Activated naive CD8-positive, alpha-beta T cell treated with anti-CD3 and anti-CD28 coated beads, Interleukin-2, amount 10 ng/mL, durations not matched to agents 7 days and 5 days (primary cell): Measurements from ENCODE around the gene FAM186B. TPM values are rescaled to one million over a fixed set of nuclear protein-coding genes. Genes with fewer than 3 reads are reported as not detected.
"Not testable (repeated sequence)": the region's sequence is repeated elsewhere in the genome, so short reads cannot be mapped to it uniquely, and the experiment has no call there.

Experiments
- ATAC-seq: fragments of 150-1000 bp; cut with Tn5 transposase; one replicate; pipeline ENCODE4 v1.10.0; 2021; ENCODE audit warnings: low read depth, moderate library complexity
- POLR2A ChIA-PET: fragments of 350-600 bp; sonication (Branson Sonifier 250); formaldehyde crosslinking; loops from one replicate; lab custom pipeline; 2021; ENCODE audit warnings: antibody characterized with exemption; lab: Charles Lee
- DNase-seq: peaks from one replicate; pipeline ENCODE4 v3.0.0; 2021
- H3K27ac Mint-ChIP-seq: one replicate; pipeline ENCODE4 v1.8.0; 2022; ENCODE audit warnings: mild to moderate bottlenecking, mixed read lengths
- H3K27me3 Mint-ChIP-seq: one replicate; pipeline ENCODE4 v1.8.0; 2022; ENCODE audit warnings: mild to moderate bottlenecking, moderate library complexity, mixed read lengths
- H3K36me3 Mint-ChIP-seq: one replicate; pipeline ENCODE4 v1.8.0; 2021; ENCODE audit warnings: mild to moderate bottlenecking, mixed read lengths
- H3K4me1 Mint-ChIP-seq: one replicate; pipeline ENCODE4 v1.8.0; 2021; ENCODE audit warnings: mixed read lengths
- H3K4me3 Mint-ChIP-seq: one replicate; pipeline ENCODE4 v1.8.0; 2022; ENCODE audit warnings: mild to moderate bottlenecking, moderate library complexity, mixed read lengths
- H3K9me3 Mint-ChIP-seq: one replicate; pipeline ENCODE4 v1.8.0; 2021; ENCODE audit warnings: mixed read lengths
- total RNA-seq, 2 experiments: library from RNA; stranded (reverse); gene quantifications; one replicate each; pipeline ENCODE4 v1.2.3, GENCODE V29; 2021

Gene FAM186B
- total RNA-seq, 2 experiments from 2014 or later, result 0.11 to 0.20 TPM

DNA sequence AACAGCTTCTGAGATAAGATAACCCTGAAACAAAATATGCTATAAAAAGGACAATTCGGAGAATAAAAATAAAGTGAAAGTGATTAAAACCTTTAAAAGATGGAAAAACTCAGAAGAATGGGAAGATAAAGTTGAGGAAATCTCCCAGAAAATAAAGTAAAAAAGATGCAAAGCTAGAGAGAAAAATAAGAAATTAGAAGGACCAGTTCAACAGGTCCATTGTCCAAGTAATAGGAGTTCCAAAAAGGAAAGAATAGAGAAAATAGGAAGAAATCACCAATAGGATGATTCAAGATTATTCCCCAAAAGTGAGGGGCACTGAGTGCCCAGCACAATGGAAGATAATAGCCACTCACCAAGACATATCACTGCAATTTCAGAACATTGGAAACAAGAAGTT is 13.1 kb upstream of the FAM186B start:
- H3K4me3 Mint-ChIP-seq, result no peak overlapping the region
- peaks cover 40% of the 10 kb centered on the region for H3K27me3 Mint-ChIP-seq
- H3K36me3 Mint-ChIP-seq, result peaks cover 2% of the 10 kb centered on the region
- H3K9me3 Mint-ChIP-seq, result no peaks in the 10 kb centered on the region
- no peak overlapping the region for H3K27ac Mint-ChIP-seq
- H3K4me1 Mint-ChIP-seq, result peaks cover 20% of the 10 kb centered on the region
- DNase-seq (no peak), ATAC-seq (no peak)
- POLR2A ChIA-PET, result interaction anchor here (0.9 to 1.6 kb wide), 3 partner anchors 51 to 53 kb away, joined by 3 to 5 read pairs (median 4); no protein-coding TSS in a partner anchor

DNA sequence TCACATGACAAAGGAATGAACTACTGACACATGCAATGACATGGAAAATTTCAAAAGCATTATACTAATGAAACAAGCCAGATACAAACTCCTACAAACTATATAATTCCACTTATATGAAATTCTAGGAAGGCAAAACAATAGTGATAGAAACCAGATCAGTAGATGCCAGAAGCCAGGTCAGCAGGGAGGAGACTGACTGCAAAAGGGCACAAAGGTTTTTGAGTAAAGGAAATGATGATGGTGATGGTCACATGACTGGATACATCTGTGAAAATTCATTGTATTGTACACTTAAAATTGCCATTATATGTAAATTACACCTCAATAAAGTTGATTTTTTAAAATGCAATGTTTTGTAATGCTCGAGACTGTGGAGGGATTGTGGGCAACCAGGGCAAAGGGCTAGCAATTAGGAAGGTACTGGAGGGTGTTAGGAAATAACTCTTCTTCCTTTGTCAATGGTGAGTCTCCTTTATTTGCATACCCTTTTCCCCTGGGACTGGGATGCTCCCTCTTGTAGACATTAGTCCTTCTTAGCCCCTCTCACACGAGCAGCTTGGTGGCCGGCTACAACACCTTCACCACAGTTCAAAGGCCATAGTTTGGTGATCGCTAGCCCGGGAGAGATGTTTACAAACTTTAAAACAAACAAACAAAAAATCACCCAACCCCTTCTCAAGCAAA is 11.2 kb upstream of the FAM186B start:
- POLR2A ChIA-PET, result interaction anchor here (1.6 kb wide), 1 partner anchor 49 kb away, joined by 5 read pairs; no protein-coding TSS in a partner anchor
- Mint-ChIP-seq H3K4me3 (no peak overlapping the region), H3K9me3 (peaks cover 3% of the 10 kb centered on the region), H3K4me1 (peaks cover 13% of the 10 kb centered on the region), H3K27me3 (peaks cover 41% of the 10 kb centered on the region), H3K27ac (no peak overlapping the region), H3K36me3 (peaks cover 4% of the 10 kb centered on the region)
- no peak for DNase-seq
- ATAC-seq, result no peak

DNA sequence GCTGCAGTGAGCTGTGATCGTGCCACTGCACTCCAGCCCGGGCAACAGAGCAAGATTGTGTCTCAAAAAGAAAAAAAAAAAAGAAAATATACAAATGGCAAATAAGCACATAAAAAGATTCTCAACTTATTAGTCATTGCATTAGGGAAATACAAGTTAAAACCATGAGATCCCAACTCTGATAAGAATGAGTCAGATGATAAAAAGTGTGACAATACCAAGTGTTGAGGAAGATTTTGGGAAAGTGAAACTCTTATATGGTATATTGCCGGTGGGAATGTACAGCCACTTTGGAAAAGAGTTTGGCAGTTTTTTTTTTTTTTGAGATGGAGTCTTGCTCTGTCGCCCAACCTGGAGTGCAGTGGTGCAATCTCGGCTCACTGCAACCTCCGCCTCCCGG is 10.3 kb upstream of the FAM186B start:
- no peak overlapping the region for H3K27ac Mint-ChIP-seq
- POLR2A ChIA-PET, result no interaction called here
- H3K9me3 Mint-ChIP-seq, result peaks cover 3% of the 10 kb centered on the region
- DNase-seq, result no peak
- no peak for ATAC-seq
- peaks cover 4% of the 10 kb centered on the region for H3K36me3 Mint-ChIP-seq
- peaks cover 7% of the 10 kb centered on the region for H3K4me1 Mint-ChIP-seq
- H3K27me3 Mint-ChIP-seq, result peaks cover 32% of the 10 kb centered on the region
- no peak overlapping the region for H3K4me3 Mint-ChIP-seq

DNA sequence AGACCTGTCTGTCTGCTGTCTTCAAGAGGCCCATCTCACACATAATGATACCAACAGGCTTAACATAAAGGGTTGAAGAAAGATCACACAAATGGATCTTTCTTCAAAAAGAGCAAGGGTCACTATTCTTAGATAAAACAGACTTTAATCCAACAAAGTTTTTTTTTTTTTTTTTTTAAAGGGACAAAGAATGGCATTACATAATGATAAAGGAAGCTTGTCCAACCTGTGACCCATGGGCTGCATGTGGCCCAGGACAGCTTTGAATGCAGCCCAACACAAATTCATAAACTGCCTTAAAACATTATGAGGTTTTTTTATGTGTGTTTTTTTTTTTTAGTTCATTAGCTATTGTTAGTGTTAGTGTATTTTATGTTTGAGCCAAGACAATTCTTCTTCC is 6.8 kb upstream of the FAM186B start:
- POLR2A ChIA-PET, result interaction anchor here (0.7 kb wide), 1 partner anchor 269 kb away, joined by 3 read pairs; no protein-coding TSS in a partner anchor
- Mint-ChIP-seq H3K4me3 (no peak overlapping the region), H3K4me1 (peaks cover 5% of the 10 kb centered on the region), H3K9me3 (peaks cover 5% of the 10 kb centered on the region), H3K27me3 (peaks cover 11% of the 10 kb centered on the region), H3K36me3 (peaks cover 7% of the 10 kb centered on the region), H3K27ac (no peak overlapping the region)
- ATAC-seq (no peak), DNase-seq (no peak)

DNA sequence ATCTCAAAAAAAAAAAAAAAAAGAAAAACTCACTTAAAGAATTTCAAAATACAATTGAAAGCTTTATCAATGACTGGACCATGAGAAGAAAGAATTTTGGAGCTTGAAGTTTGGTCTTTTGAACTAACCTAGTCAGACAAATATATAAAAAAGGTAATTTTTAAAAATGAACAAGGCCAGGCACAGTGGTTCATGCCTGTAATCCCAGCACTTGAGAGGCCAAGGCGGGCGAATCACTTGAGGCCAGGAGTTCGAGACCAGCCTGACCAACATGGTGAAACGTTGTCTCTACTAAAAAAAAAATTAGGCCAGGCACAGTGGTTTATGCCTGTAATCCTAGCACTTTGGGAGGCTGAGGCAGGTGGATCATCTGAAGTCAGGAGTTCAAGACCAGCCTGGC is 5.3 kb upstream of the FAM186B start:
- not testable (repeated sequence) for H3K27ac Mint-ChIP-seq, ATAC-seq, H3K27me3 Mint-ChIP-seq, H3K36me3 Mint-ChIP-seq, DNase-seq, H3K9me3 Mint-ChIP-seq, H3K4me1 Mint-ChIP-seq, H3K4me3 Mint-ChIP-seq
- POLR2A ChIA-PET, result interaction anchor here (0.5 to 0.7 kb wide), 3 partner anchors 12 to 376 kb away, joined by 3 to 5 read pairs (median 3); no protein-coding TSS in a partner anchor

DNA sequence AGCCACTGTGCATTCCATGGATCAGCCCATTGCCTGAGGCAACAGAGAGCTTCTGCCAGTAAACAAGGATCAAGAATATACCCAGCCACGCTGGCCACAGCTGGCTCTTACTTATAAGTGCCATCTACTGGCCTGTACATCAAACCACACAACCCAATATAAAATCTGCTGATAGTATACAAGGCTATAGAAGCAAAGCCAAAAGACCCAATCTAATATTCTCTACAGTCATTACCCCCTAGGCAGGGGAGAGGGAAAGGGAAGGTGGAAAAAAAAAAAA is 4.4 kb upstream of the FAM186B start:
- peaks cover 7% of the 10 kb centered on the region for H3K4me1 Mint-ChIP-seq

DNA sequence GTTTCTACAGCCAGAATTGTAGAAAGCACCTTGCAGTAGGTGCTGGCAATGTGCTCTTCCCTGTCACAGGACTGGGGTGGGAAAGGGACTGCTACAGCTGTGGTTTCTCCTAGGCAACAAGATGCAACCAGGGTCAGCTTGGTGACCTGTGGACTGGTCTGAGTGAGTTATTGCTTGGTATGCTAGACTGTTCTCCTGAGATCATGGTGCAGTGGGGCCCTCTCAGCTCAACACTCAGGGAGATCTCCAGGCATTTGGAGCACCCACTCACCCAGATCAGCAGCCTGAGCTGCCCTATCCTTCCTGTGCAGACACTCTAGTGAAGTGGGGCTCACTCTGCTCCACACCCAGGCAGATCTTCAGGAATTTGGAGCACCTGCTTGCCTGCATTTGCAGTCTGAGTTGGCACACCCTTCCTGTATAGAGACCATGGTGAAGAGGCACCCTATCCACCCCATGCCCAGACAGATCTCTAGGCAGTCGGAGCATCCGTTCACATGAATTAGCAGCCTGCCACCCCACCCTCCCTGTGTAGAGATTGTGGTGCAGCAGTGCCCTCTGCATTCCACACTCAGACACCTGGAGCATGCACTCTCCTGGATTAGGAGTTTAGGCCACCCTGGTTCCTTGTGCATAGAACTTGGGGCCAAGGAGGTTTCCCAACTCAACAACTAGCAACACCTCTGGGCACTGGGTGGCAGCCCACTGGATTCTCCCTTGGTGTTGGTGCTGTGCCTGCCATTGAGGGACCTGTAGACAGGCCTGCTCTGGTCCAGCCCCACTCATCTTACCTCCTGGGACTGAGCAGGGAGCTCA is 3.8 kb upstream of the FAM186B start:
- POLR2A ChIA-PET, result no interaction called here
- H3K27ac Mint-ChIP-seq, result no peak overlapping the region
- no peak overlapping the region for H3K4me3 Mint-ChIP-seq
- DNase-seq (no peak), ATAC-seq (no peak)
- H3K27me3 Mint-ChIP-seq, result peaks cover 4% of the 10 kb centered on the region
- peaks cover 5% of the 10 kb centered on the region for H3K9me3 Mint-ChIP-seq
- H3K36me3 Mint-ChIP-seq, result peaks cover 5% of the 10 kb centered on the region
- peaks cover 8% of the 10 kb centered on the region for H3K4me1 Mint-ChIP-seq

More for the DNA sequence above, 4.4 kb upstream of the FAM186B start:
- H3K27ac Mint-ChIP-seq, result no peak overlapping the region
- H3K4me3 Mint-ChIP-seq, result no peak overlapping the region
- peaks cover 4% of the 10 kb centered on the region for H3K27me3 Mint-ChIP-seq
- POLR2A ChIA-PET, result no interaction called here
- H3K9me3 Mint-ChIP-seq, result peaks cover 5% of the 10 kb centered on the region
- DNase-seq (no peak), ATAC-seq (no peak)
- peaks cover 5% of the 10 kb centered on the region for H3K36me3 Mint-ChIP-seq

DNA sequence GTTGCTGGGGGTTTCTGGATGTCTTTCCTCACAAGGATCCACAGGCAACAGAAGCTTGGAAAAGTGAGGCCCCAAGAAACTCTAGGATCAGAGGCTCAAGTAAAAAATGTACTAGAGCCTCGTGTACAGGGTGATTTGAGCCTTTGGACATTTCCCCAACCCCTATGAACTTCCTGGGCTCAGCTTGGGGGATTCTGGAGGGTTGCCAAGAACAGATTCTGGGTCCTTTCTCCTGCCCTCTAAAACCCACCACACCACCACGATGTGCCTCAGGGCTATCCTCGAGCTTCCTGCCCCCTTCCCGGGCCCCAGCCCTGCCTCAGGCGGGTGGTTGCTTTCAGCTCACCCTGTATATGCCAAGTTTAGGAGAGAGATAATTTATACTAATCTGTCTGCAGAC is 583 bp downstream of the FAM186B start:
- H3K27me3 Mint-ChIP-seq, result peaks cover 2% of the 10 kb centered on the region
- H3K27ac Mint-ChIP-seq, result peak overlapping the region; percentile 23
- H3K36me3 Mint-ChIP-seq, result no peaks in the 10 kb centered on the region
- H3K4me3 Mint-ChIP-seq, result peak overlapping the region; percentile 28
- POLR2A ChIA-PET, result interaction anchor here (0.6 kb wide), 1 partner anchor 14 kb away, joined by 3 read pairs; no protein-coding TSS in a partner anchor
- no peak for ATAC-seq
- no peak for DNase-seq
- no peaks in the 10 kb centered on the region for H3K9me3 Mint-ChIP-seq
- H3K4me1 Mint-ChIP-seq, result peaks cover 8% of the 10 kb centered on the region

DNA sequence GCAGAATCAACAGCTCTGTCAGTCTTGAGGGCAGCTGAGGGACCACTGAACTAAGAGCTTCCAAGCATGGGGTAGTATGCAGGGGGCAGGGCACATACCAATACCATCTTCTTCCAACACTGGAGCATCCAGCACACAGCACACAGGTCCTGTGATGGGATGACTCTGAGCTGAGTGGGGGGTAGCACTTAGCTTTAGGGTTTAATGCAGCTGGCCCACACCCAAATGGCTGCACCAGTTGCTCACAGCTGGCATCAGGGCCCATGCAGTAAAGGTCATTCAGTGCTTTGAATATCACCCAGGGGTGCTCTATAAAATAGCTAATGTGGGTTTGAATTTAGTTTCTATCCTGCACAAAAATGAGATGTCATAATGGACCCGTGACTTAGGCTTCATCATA is 1.7 kb downstream of the FAM186B start:
- H3K4me1 Mint-ChIP-seq, result peaks cover 9% of the 10 kb centered on the region
- no peak overlapping the region for H3K4me3 Mint-ChIP-seq
- H3K9me3 Mint-ChIP-seq, result no peaks in the 10 kb centered on the region
- no peaks in the 10 kb centered on the region for H3K27me3 Mint-ChIP-seq
- H3K36me3 Mint-ChIP-seq, result no peaks in the 10 kb centered on the region
- no peak overlapping the region for H3K27ac Mint-ChIP-seq
- ATAC-seq (no peak), DNase-seq (no peak)
- POLR2A ChIA-PET, result interaction anchor here (1.9 kb wide), 1 partner anchor 19 kb away, joined by 15 read pairs; the partner anchor contains the start of gene PRPF40B

DNA sequence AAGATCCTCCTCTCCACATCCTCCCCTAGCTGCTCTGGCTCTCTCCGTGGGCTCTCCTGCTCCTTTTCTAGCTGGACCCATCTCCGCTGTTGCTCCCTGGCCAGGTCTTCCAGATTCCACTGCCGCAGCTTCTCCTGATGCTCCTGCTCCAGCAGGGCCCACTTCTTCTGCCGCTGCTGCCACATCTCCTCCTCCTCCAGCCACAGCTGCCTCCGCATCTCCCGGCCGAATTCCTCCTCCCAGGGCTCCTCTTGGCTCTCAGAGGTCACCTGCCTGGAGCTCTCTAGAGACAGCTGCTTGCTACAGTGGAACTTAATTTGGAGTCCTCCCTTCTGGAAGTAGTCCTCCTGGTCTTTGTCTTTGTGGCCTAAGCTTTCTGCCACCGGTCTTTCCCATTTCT is 5.5 kb downstream of the FAM186B start:
- Mint-ChIP-seq H3K4me3 (no peak overlapping the region), H3K27ac (no peak overlapping the region), H3K36me3 (peaks cover 2% of the 10 kb centered on the region), H3K9me3 (no peaks in the 10 kb centered on the region), H3K27me3 (no peaks in the 10 kb centered on the region), H3K4me1 (peaks cover 3% of the 10 kb centered on the region)
- ATAC-seq (no peak), DNase-seq (no peak)
- POLR2A ChIA-PET, result interaction anchor here (0.6 kb wide), 1 partner anchor 504 kb away, joined by 3 read pairs; no protein-coding TSS in a partner anchor

DNA sequence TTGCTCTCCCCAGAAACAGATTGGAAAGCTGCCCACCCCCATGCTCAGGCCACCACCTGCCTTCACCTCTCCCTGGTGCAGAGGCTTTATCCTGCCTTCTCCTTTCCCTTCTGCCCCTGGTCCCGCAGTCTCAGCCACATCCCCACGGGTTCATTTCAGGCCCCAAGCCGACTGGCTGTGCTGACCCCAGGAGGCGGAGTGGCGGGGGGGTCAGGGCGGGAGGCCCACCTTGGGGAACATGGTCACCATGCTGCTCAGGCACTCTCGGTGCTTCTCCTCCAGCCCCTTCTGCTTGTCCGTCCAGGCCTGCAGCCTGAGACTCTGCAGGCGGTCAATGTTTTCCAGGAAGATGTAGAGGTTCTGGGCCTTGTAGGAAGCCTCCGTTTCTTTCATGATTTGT is 6.9 kb downstream of the FAM186B start:
- H3K9me3 Mint-ChIP-seq, result no peaks in the 10 kb centered on the region
- no peak overlapping the region for H3K27ac Mint-ChIP-seq
- ATAC-seq (no peak), DNase-seq (no peak)
- POLR2A ChIA-PET, result interaction anchor here (0.6 kb wide), 1 partner anchor 12 kb away, joined by 3 read pairs; no protein-coding TSS in a partner anchor
- H3K27me3 Mint-ChIP-seq, result no peaks in the 10 kb centered on the region
- H3K4me3 Mint-ChIP-seq, result no peak overlapping the region
- H3K4me1 Mint-ChIP-seq, result peaks cover 1% of the 10 kb centered on the region
- H3K36me3 Mint-ChIP-seq, result peaks cover 2% of the 10 kb centered on the region

DNA sequence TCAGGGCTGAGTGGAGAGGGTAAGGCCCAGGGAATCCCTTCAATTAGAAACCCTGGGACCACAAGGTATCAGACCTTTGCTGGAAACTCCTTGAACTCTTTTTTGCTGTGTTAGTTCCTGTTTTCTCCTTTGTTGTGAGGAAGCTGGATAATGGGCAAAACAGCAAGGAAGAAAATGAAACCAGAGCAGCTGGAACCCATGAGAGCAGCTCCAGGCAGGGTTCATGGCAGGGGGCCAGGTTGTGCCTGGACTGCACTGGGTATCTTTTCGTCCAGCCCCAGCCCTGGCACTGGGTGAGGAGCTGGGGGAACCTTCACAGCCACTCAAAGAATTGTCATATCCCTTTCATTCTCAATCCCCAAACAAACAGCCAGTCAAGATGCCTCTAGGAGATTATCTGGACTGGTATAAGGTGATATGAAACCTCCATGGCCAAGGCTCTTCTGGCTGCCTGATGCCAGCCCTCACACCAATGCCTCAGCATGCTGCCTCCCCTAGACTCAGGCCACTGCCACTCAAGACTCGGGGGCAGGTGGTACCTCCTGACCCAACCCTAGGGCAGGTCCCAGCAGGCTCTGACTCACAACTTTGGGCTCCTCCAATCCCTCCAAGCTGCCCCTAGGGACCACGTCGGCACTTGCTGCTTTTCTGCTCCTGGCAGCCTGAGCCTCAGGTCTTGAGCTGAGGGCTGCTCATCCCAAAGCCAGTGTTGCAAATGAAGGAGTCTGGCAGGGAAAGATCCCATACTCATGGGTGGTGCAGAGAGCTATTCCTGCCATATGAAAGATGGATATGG is 16.5 kb downstream of the FAM186B start:
- peaks cover 4% of the 10 kb centered on the region for H3K9me3 Mint-ChIP-seq
- H3K27ac Mint-ChIP-seq, result no peak overlapping the region
- DNase-seq (no peak), ATAC-seq (no peak)
- no peaks in the 10 kb centered on the region for H3K27me3 Mint-ChIP-seq
- H3K4me1 Mint-ChIP-seq, result no peaks in the 10 kb centered on the region
- H3K4me3 Mint-ChIP-seq, result no peak overlapping the region
- POLR2A ChIA-PET, result no interaction called here
- peaks cover 8% of the 10 kb centered on the region for H3K36me3 Mint-ChIP-seq

DNA sequence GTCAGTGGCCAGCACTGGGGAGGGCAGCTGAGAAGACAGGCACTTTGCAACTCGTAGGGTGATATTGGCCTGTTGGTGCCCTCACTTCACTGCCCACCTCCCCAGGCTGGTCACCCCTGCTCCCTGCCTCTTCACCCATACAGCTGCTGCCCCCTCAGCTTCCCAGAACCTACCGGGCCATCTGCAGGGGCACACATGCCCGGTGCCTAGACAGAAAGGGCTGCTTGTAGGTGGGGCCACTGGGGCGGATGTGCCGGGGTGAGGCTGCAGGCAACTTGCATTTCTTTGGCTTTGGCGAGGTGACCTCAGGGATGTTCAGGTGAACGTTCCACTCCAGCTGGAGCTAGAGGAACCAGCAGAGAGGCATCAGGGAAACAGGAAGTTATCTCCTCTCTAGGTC is 17.2 kb downstream of the FAM186B start:
- no peaks in the 10 kb centered on the region for H3K4me1 Mint-ChIP-seq
- POLR2A ChIA-PET, result interaction anchor here (0.6 kb wide), 1 partner anchor 35 kb away, joined by 6 read pairs; the partner anchor contains the start of gene PRPF40B
- H3K27ac Mint-ChIP-seq, result no peak overlapping the region
- H3K27me3 Mint-ChIP-seq, result no peaks in the 10 kb centered on the region
- no peak for DNase-seq
- H3K9me3 Mint-ChIP-seq, result peaks cover 4% of the 10 kb centered on the region
- no peak overlapping the region for H3K4me3 Mint-ChIP-seq
- peaks cover 8% of the 10 kb centered on the region for H3K36me3 Mint-ChIP-seq
- ATAC-seq, result no peak
